ENCODE measurements around the gene SSTR5.

Gene SSTR5

DNA sequence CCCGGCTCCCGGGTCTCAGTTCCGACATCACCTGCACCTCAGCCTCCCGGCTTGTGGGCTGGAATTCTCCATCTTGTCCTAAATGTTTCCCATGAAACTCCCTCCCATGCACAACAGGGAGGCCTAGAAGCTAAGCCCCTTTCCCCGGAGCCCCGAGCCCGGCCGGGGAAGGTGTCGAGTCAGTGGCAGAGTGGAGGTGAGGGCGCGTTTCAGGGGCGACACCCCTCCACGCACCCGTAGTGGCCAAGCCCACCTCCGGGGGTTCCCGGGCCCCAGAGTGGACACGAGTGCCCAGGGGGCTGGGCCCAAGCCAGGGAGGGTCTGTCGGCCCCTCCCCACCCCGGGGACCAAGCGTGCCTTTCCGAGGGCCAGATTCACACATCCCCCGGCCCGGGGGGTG is 48.5 kb downstream of the SSTR5 start:
- no peaks in the 10 kb centered on the region for H3K79me2 ChIP-seq (ENCODE audit: insufficient read depth, low read length)
- H4K20me1 ChIP-seq (ENCODE audit: insufficient read depth, low read length): peaks cover 8% of the 10 kb centered on the region
- H3K4me2 ChIP-seq (ENCODE audit: insufficient read depth, low read length): no peak overlapping the region
- H3K9me3 ChIP-seq (ENCODE audit: insufficient read depth, low read length, severe bottlenecking): no peaks in the 10 kb centered on the region
- TF ChIP-seq, protein P1, sequence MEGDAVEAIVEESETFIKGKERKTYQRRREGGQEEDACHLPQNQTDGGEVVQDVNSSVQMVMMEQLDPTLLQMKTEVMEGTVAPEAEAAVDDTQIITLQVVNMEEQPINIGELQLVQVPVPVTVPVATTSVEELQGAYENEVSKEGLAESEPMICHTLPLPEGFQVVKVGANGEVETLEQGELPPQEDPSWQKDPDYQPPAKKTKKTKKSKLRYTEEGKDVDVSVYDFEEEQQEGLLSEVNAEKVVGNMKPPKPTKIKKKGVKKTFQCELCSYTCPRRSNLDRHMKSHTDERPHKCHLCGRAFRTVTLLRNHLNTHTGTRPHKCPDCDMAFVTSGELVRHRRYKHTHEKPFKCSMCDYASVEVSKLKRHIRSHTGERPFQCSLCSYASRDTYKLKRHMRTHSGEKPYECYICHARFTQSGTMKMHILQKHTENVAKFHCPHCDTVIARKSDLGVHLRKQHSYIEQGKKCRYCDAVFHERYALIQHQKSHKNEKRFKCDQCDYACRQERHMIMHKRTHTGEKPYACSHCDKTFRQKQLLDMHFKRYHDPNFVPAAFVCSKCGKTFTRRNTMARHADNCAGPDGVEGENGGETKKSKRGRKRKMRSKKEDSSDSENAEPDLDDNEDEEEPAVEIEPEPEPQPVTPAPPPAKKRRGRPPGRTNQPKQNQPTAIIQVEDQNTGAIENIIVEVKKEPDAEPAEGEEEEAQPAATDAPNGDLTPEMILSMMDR (IDR thresholded peaks at IDR 0.05; ENCODE audit: borderline replicate concordance, extremely low read depth, low read length, poor library complexity, severe bottlenecking): no peak
- TF ChIP-seq EZH2 (IDR thresholded peaks at IDR 0.05; ENCODE audit: borderline replicate concordance, low read depth, low read length, severe bottlenecking): no peak
- H3K36me3 ChIP-seq (ENCODE audit: insufficient read depth, low read length): no peaks in the 10 kb centered on the region
- H3K4me3 ChIP-seq (ENCODE audit: low read depth in 1 of 2, low read length in 2 of 2): no peak overlapping the region
- no peaks in the 10 kb centered on the region for H3K4me1 ChIP-seq (ENCODE audit: insufficient read depth, low read length)
- ATAC-seq (ENCODE audit: insufficient read depth, low read depth): no peak
- no peak overlapping the region for H3K9ac ChIP-seq (ENCODE audit: low read depth, low read length)
- H2AFZ ChIP-seq (ENCODE audit: low read depth, low read length): no peak overlapping the region
- no peaks in the 10 kb centered on the region for H3K27me3 ChIP-seq (ENCODE audit: insufficient read depth, low read length, poor library complexity)
- H3K27ac ChIP-seq (ENCODE audit: low read length): no peak overlapping the region
- no peak for DNase-seq

- Histone ChIP-seq H2AFZ (ENCODE audit: low read depth, low read length) (no peak overlapping the region), H3K9me3 (ENCODE audit: insufficient read depth, low read length, severe bottlenecking) (no peaks in the 10 kb centered on the region), H3K4me2 (ENCODE audit: insufficient read depth, low read length) (no peak overlapping the region), H3K9ac (ENCODE audit: low read depth, low read length) (no peak overlapping the region), H3K4me3 (ENCODE audit: low read depth in 1 of 2, low read length in 2 of 2) (no peak overlapping the region), H3K27ac (ENCODE audit: low read length) (no peak overlapping the region), H4K20me1 (ENCODE audit: insufficient read depth, low read length) (peaks cover 4% of the 10 kb centered on the region; the same call in 1 of the 2 replicates), H3K79me2 (ENCODE audit: insufficient read depth, low read length) (no peaks in the 10 kb centered on the region), H3K27me3 (ENCODE audit: insufficient read depth, low read length, poor library complexity) (no peaks in the 10 kb centered on the region), H3K36me3 (ENCODE audit: insufficient read depth, low read length) (no peaks in the 10 kb centered on the region), H3K4me1 (ENCODE audit: insufficient read depth, low read length) (no peaks in the 10 kb centered on the region)
- no peak for ATAC-seq (ENCODE audit: insufficient read depth, low read depth)
- DNase-seq: no peak
- no peak for TF ChIP-seq EZH2 (IDR thresholded peaks at IDR 0.05; ENCODE audit: borderline replicate concordance, low read depth, low read length, severe bottlenecking)
- TF ChIP-seq, protein P1 (IDR thresholded peaks at IDR 0.05; ENCODE audit: borderline replicate concordance, extremely low read depth, low read length, poor library complexity, severe bottlenecking): no peak
Observed at GRCh38 chr16:1121601-1122397, 49.3 kb downstream of the SSTR5 start.

DNA sequence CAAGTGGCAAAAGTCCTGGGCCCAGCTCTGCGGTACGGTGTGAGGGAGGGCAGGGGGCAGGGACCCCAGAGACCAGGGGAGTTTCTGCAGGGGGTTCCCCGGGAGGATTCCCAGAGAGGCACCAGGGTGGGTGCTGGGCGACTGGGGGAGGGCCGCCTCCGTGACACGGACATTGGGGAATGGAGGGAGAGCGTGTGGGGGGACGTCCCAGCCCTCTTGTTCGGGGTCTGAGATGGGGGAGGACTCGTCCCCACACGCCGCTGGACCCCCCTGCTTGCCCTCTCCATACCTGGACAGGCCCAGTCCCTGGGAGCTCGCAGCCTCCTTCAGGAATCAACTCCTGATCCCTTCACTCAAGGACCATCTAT is 49.8 kb downstream of the SSTR5 start:
- Histone ChIP-seq H3K27me3 (ENCODE audit: insufficient read depth, low read length, poor library complexity) (no peaks in the 10 kb centered on the region), H3K4me2 (ENCODE audit: insufficient read depth, low read length) (no peak overlapping the region), H3K27ac (ENCODE audit: low read length) (no peak overlapping the region), H3K9ac (ENCODE audit: low read depth, low read length) (no peak overlapping the region), H3K9me3 (ENCODE audit: insufficient read depth, low read length, severe bottlenecking) (no peaks in the 10 kb centered on the region), H3K36me3 (ENCODE audit: insufficient read depth, low read length) (no peaks in the 10 kb centered on the region), H4K20me1 (ENCODE audit: insufficient read depth, low read length) (peaks cover 4% of the 10 kb centered on the region; the same call in 1 of the 2 replicates), H2AFZ (ENCODE audit: low read depth, low read length) (no peak overlapping the region), H3K4me1 (ENCODE audit: insufficient read depth, low read length) (no peaks in the 10 kb centered on the region), H3K4me3 (ENCODE audit: low read depth in 1 of 2, low read length in 2 of 2) (no peak overlapping the region), H3K79me2 (ENCODE audit: insufficient read depth, low read length) (no peaks in the 10 kb centered on the region)
- ATAC-seq (ENCODE audit: insufficient read depth, low read depth) (no peak), DNase-seq (no peak)
- TF ChIP-seq EZH2 (IDR thresholded peaks at IDR 0.05; ENCODE audit: borderline replicate concordance, low read depth, low read length, severe bottlenecking): no peak
- TF ChIP-seq, protein P1 (IDR thresholded peaks at IDR 0.05; ENCODE audit: borderline replicate concordance, extremely low read depth, low read length, poor library complexity, severe bottlenecking): no peak

Data from DND-41 (cell line).